Skeletal muscle tissue (tissue), 4 donors: ENCODE results near the gene CCL2. TPM values are rescaled to one million over a fixed set of nuclear protein-coding genes. Genes with fewer than 3 reads are reported as not detected.

ENCODE experiments used
- H3K27ac ChIP-seq: one replicate; pipeline ENCODE4 v1.7.0; 2013; ENCODE audit warnings: mild to moderate bottlenecking, low read depth, low read length, inconsistent platforms
- H3K27me3 ChIP-seq, 3 donors: one replicate each; pipeline ENCODE4 v1.7.0; 2013; ENCODE audit warnings: low read length in 3 of 3; ENCODE audit not compliant: control insufficient read depth in 3 of 3, insufficient read depth in 3 of 3
- H3K36me3 ChIP-seq, 3 donors: one replicate each; pipeline ENCODE4 v1.7.0; 2013; ENCODE audit warnings: low read length in 3 of 3; ENCODE audit not compliant: control insufficient read depth in 3 of 3, insufficient read depth in 3 of 3
- H3K4me1 ChIP-seq, 3 donors: one replicate each; pipeline ENCODE4 v1.7.0; 2013; ENCODE audit warnings: low read length in 3 of 3, mild to moderate bottlenecking in 3 of 3; ENCODE audit not compliant: control insufficient read depth in 3 of 3, insufficient read depth in 3 of 3
- H3K4me3 ChIP-seq, 3 donors: one replicate each; pipeline ENCODE4 v1.7.0; 2013; ENCODE audit warnings: low read length in 3 of 3
- H3K9ac ChIP-seq, 3 donors: one replicate each; pipeline ENCODE4 v1.7.0; 2013; ENCODE audit warnings: low read length in 3 of 3, mild to moderate bottlenecking in 3 of 3, moderate library complexity in 2 of 3, low read depth in 1 of 3
- H3K9me3 ChIP-seq, 3 donors: one replicate each; pipeline ENCODE4 v1.7.0; 2013; ENCODE audit warnings: low read length in 3 of 3; ENCODE audit not compliant: control insufficient read depth in 3 of 3
- total RNA-seq: library from RNA; depleted of rRNA; stranded (reverse); fragments of >200 nt; gene quantifications from one replicate; pipeline ENCODE4 v1.2.3, GENCODE V29; 2014
- donor health status: Osteomylitis.

CCL2 gene
- total RNA-seq, 1 donor from 2014 or later: 20.4 TPM

GRCh38 chr17:34236281-34236892 is 18.7 kb upstream of the CCL2 start:
- peak overlapping the region; percentile 42 for H3K27ac ChIP-seq
- H3K9me3 ChIP-seq: no peaks in the 10 kb centered on the region
- peaks cover 50 to 56% (median 51%) of the 10 kb centered on the region in 3 donors for H3K4me1 ChIP-seq
- no peak overlapping the region for H3K9ac ChIP-seq
- H3K4me3 ChIP-seq: no peak overlapping the region
- H3K27me3 ChIP-seq: no peaks in the 10 kb centered on the region
- no peaks in the 10 kb centered on the region for H3K36me3 ChIP-seq

- no peaks in the 10 kb centered on the region for H3K9me3 ChIP-seq
- H3K4me1 ChIP-seq: peaks cover 56 to 66% (median 57%) of the 10 kb centered on the region in 3 donors
- H3K9ac ChIP-seq: no peak overlapping the region
- H3K27me3 ChIP-seq: no peaks in the 10 kb centered on the region
- H3K36me3 ChIP-seq: no peaks in the 10 kb centered on the region
- H3K27ac ChIP-seq: no peak overlapping the region
- H3K4me3 ChIP-seq: no peak overlapping the region
Observed at GRCh38 chr17:34237458-34237857, 17.6 kb upstream of the CCL2 start.

- peak overlapping the region; percentile 51 for H3K27ac ChIP-seq
- peak overlapping the region in 1 of 3 donors; percentile 46 for H3K9ac ChIP-seq
- H3K4me1 ChIP-seq: peaks cover 36 to 46% (median 39%) of the 10 kb centered on the region in 3 donors
- H3K4me3 ChIP-seq: no peak overlapping the region
- H3K27me3 ChIP-seq: no peaks in the 10 kb centered on the region
- H3K36me3 ChIP-seq: no peaks in the 10 kb centered on the region
- H3K9me3 ChIP-seq: no peaks in the 10 kb centered on the region
Observed at GRCh38 chr17:34241062-34241461, 14.0 kb upstream of the CCL2 start.

GRCh38 chr17:34242587-34243363 is 12.3 kb upstream of the CCL2 start:
- no peaks in the 10 kb centered on the region for H3K27me3 ChIP-seq
- H3K4me3 ChIP-seq: no peak overlapping the region
- H3K27ac ChIP-seq: peak overlapping the region; percentile 66
- H3K4me1 ChIP-seq: peaks cover 36 to 37% (median 36%) of the 10 kb centered on the region in 3 donors
- no peaks in the 10 kb centered on the region for H3K36me3 ChIP-seq
- no peaks in the 10 kb centered on the region for H3K9me3 ChIP-seq
- no peak overlapping the region for H3K9ac ChIP-seq

GRCh38 chr17:34243364-34244320 is 11.4 kb upstream of the CCL2 start:
- Histone ChIP-seq H3K27me3 (no peaks in the 10 kb centered on the region), H3K9ac (no peak overlapping the region), H3K27ac (peak overlapping the region; percentile 66), H3K4me1 (peaks cover 40 to 42% (median 40%) of the 10 kb centered on the region in 3 donors), H3K36me3 (no peaks in the 10 kb centered on the region), H3K9me3 (no peaks in the 10 kb centered on the region), H3K4me3 (no peak overlapping the region)

GRCh38 chr17:34245351-34245905 is 9.7 kb upstream of the CCL2 start:
- H3K27me3 ChIP-seq: no peaks in the 10 kb centered on the region
- no peak overlapping the region for H3K27ac ChIP-seq
- no peak overlapping the region for H3K4me3 ChIP-seq
- no peak overlapping the region for H3K9ac ChIP-seq
- peaks cover 39 to 47% (median 41%) of the 10 kb centered on the region in 3 donors for H3K4me1 ChIP-seq
- H3K9me3 ChIP-seq: no peaks in the 10 kb centered on the region
- no peaks in the 10 kb centered on the region for H3K36me3 ChIP-seq

- peak overlapping the region; percentile 36 for H3K27ac ChIP-seq
Observed at GRCh38 chr17:34246446-34246845, 8.6 kb upstream of the CCL2 start.

GRCh38 chr17:34246881-34247280 is 8.2 kb upstream of the CCL2 start:
- Histone ChIP-seq H3K9ac (no peak overlapping the region), H3K27ac (peak overlapping the region; percentile 36), H3K27me3 (no peaks in the 10 kb centered on the region), H3K4me3 (no peak overlapping the region), H3K9me3 (no peaks in the 10 kb centered on the region), H3K36me3 (no peaks in the 10 kb centered on the region), H3K4me1 (peaks cover 45 to 52% (median 50%) of the 10 kb centered on the region in 3 donors)

More at GRCh38 chr17:34246446-34246845, 8.6 kb upstream of the CCL2 start:
- Histone ChIP-seq H3K4me3 (no peak overlapping the region), H3K36me3 (no peaks in the 10 kb centered on the region), H3K4me1 (peaks cover 47 to 51% (median 47%) of the 10 kb centered on the region in 3 donors), H3K9me3 (no peaks in the 10 kb centered on the region), H3K9ac (no peak overlapping the region), H3K27me3 (no peaks in the 10 kb centered on the region)

GRCh38 chr17:34248511-34249024 is 6.5 kb upstream of the CCL2 start:
- H3K27me3 ChIP-seq: no peaks in the 10 kb centered on the region
- H3K4me1 ChIP-seq: peaks cover 51 to 60% (median 56%) of the 10 kb centered on the region in 3 donors
- peak overlapping the region in 1 of 3 donors; percentile 4 for H3K9ac ChIP-seq
- H3K9me3 ChIP-seq: no peaks in the 10 kb centered on the region
- H3K27ac ChIP-seq: peak overlapping the region; percentile 72
- H3K4me3 ChIP-seq: no peak overlapping the region
- no peaks in the 10 kb centered on the region for H3K36me3 ChIP-seq
